Measurements from ENCODE around the gene CD48.
"Not testable (repeated sequence)": the region's sequence is repeated elsewhere in the genome, so short reads cannot be mapped to it uniquely, and the experiment has no call there.

The CD48 gene

GRCh38 chr1:160713161-160713560 is 1.5 kb upstream of the CD48 start:
- no peak for DNase-seq

DNA sequence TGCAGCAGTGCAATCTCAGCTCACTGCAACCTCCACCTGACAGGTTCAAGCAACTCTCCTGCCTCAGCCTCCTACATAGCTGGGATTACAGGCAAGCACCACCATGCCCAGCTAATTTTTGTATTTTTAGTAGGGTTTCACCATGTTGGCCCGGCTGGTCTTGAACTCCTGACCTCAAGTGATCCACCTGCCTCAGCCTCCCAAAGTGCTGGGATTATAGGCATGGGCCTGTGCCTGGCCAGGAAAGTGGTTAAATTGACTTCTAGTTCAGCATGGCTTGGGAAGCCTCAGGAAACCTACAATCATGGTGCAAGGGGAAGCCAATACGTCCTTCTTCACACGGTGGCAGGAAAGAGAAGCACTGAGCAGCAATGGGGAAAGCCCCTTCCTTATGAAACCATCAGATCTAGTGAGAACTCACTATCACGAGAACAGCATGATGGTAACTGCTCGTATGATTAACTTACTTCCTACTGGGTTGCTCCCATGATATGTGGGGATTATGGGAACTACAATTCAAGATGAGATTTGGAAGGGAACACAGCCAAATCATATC is 981 bp upstream of the CD48 start:
- DNase-seq, result not testable (repeated sequence)

GRCh38 chr1:160711276-160711601 is 383 bp downstream of the CD48 start:
- no peak for DNase-seq

DNA sequence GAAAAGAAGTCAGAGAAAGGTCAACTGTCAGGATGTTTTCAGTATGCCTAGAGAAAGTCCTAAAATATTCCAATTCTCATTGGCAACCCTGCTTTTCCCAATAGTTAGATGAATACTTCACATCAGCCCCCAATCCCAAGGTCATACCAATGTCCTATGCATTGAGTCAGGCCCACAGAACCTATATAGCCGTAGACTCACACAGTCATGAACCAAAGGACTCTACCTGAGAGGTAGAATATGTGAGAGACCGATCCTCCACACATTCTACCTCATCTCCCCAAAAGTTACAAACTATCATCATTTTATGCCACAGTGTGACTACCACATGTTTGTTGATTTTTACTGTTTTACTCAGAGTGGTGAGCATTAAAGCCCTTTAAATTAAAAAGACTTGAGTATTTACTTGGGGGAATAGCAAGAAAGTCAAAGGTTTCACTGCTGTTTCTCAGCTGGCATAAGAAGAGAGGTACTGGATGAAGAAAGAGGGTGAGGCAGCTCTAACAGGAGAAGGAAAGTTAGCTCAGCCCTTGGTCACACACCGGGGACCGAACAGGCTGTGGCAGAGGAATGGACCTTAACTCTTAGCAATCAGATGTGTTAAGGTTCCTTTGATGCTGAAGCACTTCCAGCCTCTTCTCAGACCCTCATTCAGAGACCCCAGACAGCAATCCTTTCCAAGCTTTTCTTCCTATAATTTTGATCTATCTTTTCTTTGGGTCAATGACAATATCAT is 937 bp downstream of the CD48 start:
- DNase-seq, result no peak

- DNase-seq, result no peak
Observed at GRCh38 chr1:160709715-160710114, 1.9 kb downstream of the CD48 start.

- DNase-seq, result no peak
Observed at GRCh38 chr1:160708801-160709200, 2.8 kb downstream of the CD48 start.

GRCh38 chr1:160708118-160708517 is 3.5 kb downstream of the CD48 start:
- DNase-seq, result no peak

GRCh38 chr1:160707236-160708064 is 4.2 kb downstream of the CD48 start:
- DNase-seq, result no peak

DNA sequence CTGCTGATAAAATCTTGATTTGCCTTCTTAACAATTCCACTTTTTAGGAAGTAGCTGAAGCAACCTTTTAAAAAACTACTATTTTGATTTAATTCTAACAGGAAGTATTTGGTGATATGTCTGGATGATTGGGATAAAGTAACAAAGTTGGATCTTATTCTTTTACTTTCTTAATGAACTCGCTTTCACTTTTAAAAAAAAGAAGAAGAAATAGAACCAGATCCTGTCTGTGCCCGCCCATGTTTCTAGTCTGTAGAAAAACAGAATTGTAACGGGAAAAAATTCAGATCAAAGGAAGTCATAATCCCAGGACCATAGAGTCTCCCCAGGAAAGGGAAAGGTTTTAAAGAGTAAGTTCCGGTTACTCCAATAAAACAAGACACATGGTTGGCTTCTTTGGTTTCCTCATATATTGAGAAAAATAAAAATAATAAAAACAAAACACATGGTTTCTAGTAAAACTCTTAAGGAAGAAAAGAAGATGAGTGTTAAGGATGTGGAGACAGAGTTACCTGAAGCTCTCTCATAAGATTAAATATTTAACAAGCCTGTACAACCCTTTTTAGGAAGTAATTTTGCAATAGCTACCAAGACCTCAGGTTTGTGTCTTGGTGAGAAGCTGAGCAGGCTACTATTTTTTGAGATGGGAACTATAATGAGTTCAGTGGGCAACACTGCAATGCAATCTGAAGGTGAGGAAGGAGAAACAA is 4.9 kb downstream of the CD48 start:
- DNase-seq, result no peak

DNA sequence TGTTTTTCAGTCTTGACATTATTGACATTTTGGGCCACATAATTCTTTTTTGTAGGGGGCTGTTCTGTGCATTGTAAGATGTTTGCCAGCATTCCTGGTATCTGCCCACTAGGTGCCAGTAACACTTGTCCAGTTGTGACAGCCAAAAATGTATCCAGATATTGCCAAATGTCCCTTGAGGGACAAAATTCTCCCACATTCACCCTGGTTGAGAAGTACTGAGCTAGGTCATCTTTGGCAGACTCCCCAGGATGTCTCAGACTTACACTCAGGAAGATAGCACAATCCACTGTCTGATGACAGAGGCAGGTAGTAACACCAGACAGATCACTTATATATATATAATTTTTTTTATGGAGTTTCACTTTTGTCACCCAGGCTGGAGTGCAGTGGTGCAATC is 5.9 kb downstream of the CD48 start:
- DNase-seq, result no peak

GRCh38 chr1:160705212-160705621 is 6.4 kb downstream of the CD48 start:
- not testable (repeated sequence) for DNase-seq

DNA sequence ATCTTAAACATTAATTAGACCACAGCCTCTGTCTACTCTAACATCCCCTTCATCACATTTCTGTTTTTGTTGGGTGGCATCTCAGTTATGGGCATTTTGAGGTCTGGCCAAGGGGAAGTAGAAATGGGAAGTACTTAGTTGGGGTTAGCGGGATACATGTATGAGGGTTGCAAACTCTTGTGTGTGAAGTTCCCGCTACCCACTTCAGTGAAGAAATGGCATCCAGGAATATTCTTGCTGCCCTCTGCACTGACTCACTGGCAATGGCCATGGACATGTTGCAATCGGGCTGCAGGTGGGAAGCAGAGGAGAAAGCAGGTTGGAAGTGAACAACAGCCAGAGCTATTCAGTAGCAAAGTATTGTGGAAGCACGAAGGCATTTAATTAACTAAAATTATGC is 7.4 kb downstream of the CD48 start:
- peak in 2 of 56 donors; percentile 5 to 18 for DNase-seq

GRCh38 chr1:160702100-160702499 is 9.5 kb downstream of the CD48 start:
- no peak for DNase-seq

- DNase-seq, result not testable (repeated sequence)
Observed at GRCh38 chr1:160692390-160692789, 19.2 kb downstream of the CD48 start.

GRCh38 chr1:160685266-160685665 is 26.4 kb downstream of the CD48 start:
- DNase-seq, result no peak

DNA sequence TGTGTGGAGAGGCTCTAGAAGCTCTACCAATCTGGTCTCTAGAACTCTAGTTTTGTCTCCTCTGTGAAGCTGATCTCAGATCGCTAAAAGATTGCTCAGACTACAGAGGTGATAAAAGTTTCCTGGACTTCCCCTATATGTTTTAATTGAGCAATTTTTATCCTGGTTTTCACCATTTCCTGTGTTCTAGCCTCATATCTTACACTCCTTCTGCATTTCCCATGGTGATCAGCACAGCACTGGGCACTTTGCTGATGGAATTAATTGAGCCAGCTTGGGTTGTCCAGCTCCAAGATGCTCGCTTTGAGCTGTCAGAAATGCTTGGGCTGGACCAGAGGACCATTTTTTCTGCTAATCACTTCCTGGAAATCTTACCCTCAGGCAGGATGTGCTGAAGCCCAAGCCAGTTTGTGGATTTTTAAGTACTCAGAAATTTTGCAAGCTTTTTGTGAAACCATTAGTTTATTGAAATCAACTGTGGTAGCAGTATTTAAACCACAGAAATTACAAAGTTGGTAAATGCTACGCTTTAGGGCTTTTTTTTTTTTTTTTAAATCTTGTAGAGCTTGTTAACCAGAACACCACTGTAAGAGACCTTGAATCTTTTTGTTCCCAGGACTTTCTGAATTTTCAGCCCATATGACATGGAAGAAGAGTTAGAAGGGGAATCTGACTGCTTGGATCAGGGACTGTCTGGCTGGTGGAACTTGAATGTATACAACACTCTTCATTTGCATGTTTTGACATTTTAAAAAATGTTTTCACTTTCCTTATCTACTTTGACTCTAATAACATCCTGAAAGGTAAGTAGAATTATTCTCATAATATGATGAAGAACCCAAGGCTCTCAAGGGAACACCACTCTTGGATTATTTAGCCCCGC is 28.4 kb downstream of the CD48 start:
- no peak for DNase-seq

GRCh38 chr1:160681891-160682140 is 29.8 kb downstream of the CD48 start:
- no peak for DNase-seq

DNA sequence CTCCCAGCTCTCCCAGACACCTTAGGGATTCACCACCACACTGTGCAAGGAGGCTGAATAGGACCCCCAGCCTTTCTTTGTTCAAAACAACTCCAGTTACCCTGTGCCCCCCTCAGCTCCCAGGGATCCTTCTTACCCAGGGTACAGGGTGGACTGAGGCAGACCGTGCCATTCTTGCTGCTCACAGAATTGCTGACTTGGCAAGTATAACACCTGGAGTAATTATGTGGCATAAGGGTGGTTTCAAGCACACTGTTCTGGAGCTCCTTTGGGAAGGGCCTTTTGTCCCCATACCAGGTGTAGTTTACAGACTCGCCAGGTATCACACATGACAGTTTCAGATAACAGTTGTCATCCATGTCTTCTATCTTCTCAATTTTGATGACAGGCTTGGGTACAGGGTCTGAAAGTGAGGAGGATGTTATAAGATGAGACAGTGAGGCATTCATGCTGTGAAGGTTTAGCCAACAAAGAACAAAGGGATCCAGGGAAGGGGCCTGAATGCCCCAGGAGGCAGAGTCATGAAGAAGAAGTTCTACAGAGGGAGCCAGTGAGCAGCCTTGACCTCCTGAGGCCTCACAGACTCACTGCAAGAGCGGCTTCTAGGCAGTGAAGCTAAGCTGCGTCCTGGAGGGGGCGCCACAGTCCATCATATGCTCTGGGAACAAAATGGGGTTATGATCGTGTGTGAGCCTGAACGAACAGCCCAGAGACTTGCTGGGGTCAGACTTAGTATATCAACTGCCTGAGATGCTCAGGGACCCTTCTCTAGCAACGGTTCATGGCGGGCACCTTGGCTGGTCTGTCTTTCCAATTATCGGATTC is 30.3 kb downstream of the CD48 start:
- DNase-seq, result peak in 12 of 56 donors; percentile 2 to 29 (median 7)

DNA sequence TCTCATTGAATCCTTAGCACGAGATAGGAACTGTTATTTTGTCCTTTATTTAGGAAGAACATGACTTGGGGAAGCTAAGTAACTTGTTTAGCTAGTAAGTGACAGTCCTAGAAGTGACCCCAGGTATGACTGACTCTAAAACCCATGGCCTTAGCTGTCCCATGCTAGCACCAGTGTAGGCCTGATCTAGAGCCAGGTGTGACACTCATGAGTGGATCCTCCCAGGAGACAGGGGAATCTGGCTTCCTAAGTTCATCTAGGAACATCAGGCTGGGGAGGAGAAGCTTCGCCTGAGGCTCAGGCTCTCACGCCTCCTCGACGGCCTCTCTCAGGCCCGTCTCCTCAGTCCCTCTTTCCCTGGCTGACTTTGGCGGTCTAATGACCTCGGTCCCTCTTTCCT is 31.2 kb downstream of the CD48 start:
- DNase-seq, result no peak

- DNase-seq, result no peak
Observed at GRCh38 chr1:160679893-160680292, 31.7 kb downstream of the CD48 start.
